H1 (cell line): ENCODE measurements around the gene BCAS3. TPM values are rescaled to one million over a fixed set of nuclear protein-coding genes. Genes with fewer than 3 reads are reported as not detected.

ENCODE experiments used
- CTCF ChIA-PET: fragments of 300-600 bp; sonication (Branson Sonifier 250); formaldehyde crosslinking; loops from one replicate; lab custom pipeline; 2021; ENCODE audit not compliant: partially characterized antibody; lab: Charles Lee
- POLR2A ChIA-PET: fragments of 300-600 bp; sonication (Branson Sonifier 250); formaldehyde crosslinking; loops from one replicate; lab custom pipeline; 2021; ENCODE audit warnings: inconsistent platforms; ENCODE audit not compliant: partially characterized antibody; lab: Charles Lee
- DNase-seq, 2 experiments: peaks; one replicate each; pipeline versions ENCODE4 v3.0.0 to v3.0.0-alpha.2; 2010 to 2022; ENCODE audit warnings: low spot score in 2 of 2, low read depth in 1 of 2, mixed read lengths in 1 of 2
- FAIRE-seq: peaks from 2 replicates; lab custom pipeline; 2011; peaks lifted over from hg19 to GRCh38; lab: Jason Lieb, UNC
- H2AFZ ChIP-seq: 2 replicates; pipeline ENCODE4 v1.8.1; 2012; ENCODE audit warnings: low read length, inconsistent platforms
- H2AK5ac ChIP-seq: 2 replicates; pipeline ENCODE4 v1.6.1; 2013; ENCODE audit warnings: low read depth, low read length
- H2BK120ac ChIP-seq: replicated peaks from 2 replicates; pipeline ENCODE3; 2013; ENCODE audit warnings: low read depth, low read length, inconsistent platforms
- H2BK12ac ChIP-seq: 2 replicates; pipeline ENCODE4 v1.6.1; 2013; ENCODE audit warnings: low read depth, low read length
- H2BK15ac ChIP-seq: 2 replicates; pipeline ENCODE4 v1.6.1; 2013; ENCODE audit warnings: low read length
- H2BK20ac ChIP-seq: 2 replicates; pipeline ENCODE4 v1.6.1; 2013; ENCODE audit warnings: low read length
- H2BK5ac ChIP-seq: 2 replicates; pipeline ENCODE4 v1.6.1; 2013; ENCODE audit warnings: low read depth, low read length
- H3K14ac ChIP-seq: 2 replicates; pipeline ENCODE4 v1.6.1; 2013; ENCODE audit warnings: inconsistent platforms; ENCODE audit not compliant: insufficient read length
- H3K18ac ChIP-seq: 2 replicates; pipeline ENCODE4 v1.6.1; 2013; ENCODE audit warnings: low read length; ENCODE audit errors: extremely low read depth
- H3K23ac ChIP-seq: 2 replicates; pipeline ENCODE4 v1.6.1; 2013; ENCODE audit warnings: inconsistent platforms; ENCODE audit not compliant: insufficient read length
- H3K23me2 ChIP-seq: 2 replicates; pipeline ENCODE4 v1.6.1; 2013; ENCODE audit warnings: low read depth, low read length
- H3K27ac ChIP-seq: 2 replicates; pipeline ENCODE4 v1.6.1; 2011; ENCODE audit warnings: low read depth, low read length, inconsistent platforms
- H3K27me3 ChIP-seq, 4 experiments: replicated peaks in 1 of 4; 1 replicate in 1 of 4; 2 replicates in 3 of 4; pipeline versions ENCODE4 v1.6.1 to v1.8.1; 2011 to 2013; ENCODE audit warnings: low read length in 3 of 4, mild to moderate bottlenecking in 3 of 4, inconsistent platforms in 2 of 4, mixed read lengths in 2 of 4, moderate library complexity in 1 of 4; ENCODE audit not compliant: control insufficient read depth in 3 of 4, insufficient read depth in 3 of 4; ENCODE audit errors: extremely low read depth in 1 of 4
- H3K36me3 ChIP-seq, 4 experiments: 2 replicates each; pipeline versions ENCODE4 v1.6.1 to v1.8.1; 2011 to 2013; ENCODE audit warnings: mild to moderate bottlenecking in 4 of 4, low read length in 3 of 4, moderate library complexity in 2 of 4, control low read depth in 1 of 4, inconsistent platforms in 1 of 4; ENCODE audit not compliant: insufficient read depth in 4 of 4, control insufficient read depth in 2 of 4
- H3K4ac ChIP-seq: replicated peaks from 2 replicates; pipeline ENCODE3; 2013; ENCODE audit warnings: low read length, low read depth, mixed read lengths, inconsistent platforms; ENCODE audit not compliant: insufficient read length
- H3K4me1 ChIP-seq, 4 experiments: replicated peaks in 1 of 4; 1 replicate in 1 of 4; 2 replicates in 3 of 4; pipeline versions ENCODE4 v1.6.1 to v1.8.1; 2011 to 2013; ENCODE audit warnings: low read length in 3 of 4, inconsistent platforms in 2 of 4, mixed read lengths in 1 of 4; ENCODE audit not compliant: insufficient read depth in 4 of 4, control insufficient read depth in 3 of 4
- H3K4me2 ChIP-seq, 2 experiments: 2 replicates each; pipeline versions ENCODE4 v1.6.1 to v1.8.1; 2011 to 2013; ENCODE audit warnings: low read depth in 2 of 2, low read length in 2 of 2, control low read depth in 1 of 2, inconsistent platforms in 1 of 2, mild to moderate bottlenecking in 1 of 2; ENCODE audit not compliant: insufficient read depth in 1 of 2
- H3K4me3 ChIP-seq, 4 experiments: fragments of 200-600, 300-600 bp in 1 of 4; sonication (generic), shearing (Covaris generic), sonication (Bioruptor Twin) in 1 of 4; 2 replicates each; pipeline versions ENCODE4 v1.5.1 to v1.8.1; 2011 to 2016; ENCODE audit warnings: low read length in 4 of 4, low read depth in 3 of 4, control low read depth in 2 of 4, inconsistent platforms in 2 of 4, mild to moderate bottlenecking in 2 of 4, mixed read lengths in 1 of 4, moderate library complexity in 1 of 4; ENCODE audit not compliant: insufficient read depth in 2 of 4; ENCODE audit errors: extremely low read depth in 1 of 4
- H3K56ac ChIP-seq: replicated peaks from 2 replicates; pipeline ENCODE3; 2013; ENCODE audit warnings: low read depth, mild to moderate bottlenecking, mixed read lengths, low read length, inconsistent platforms; ENCODE audit not compliant: insufficient read length
- H3K79me1 ChIP-seq: 2 replicates; pipeline ENCODE4 v1.6.1; 2013; ENCODE audit warnings: low read depth, low read length, control low read depth
- H3K79me2 ChIP-seq, 2 experiments: 2 replicates each; pipeline versions ENCODE4 v1.6.1 to v1.8.1; 2012 to 2013; ENCODE audit warnings: low read length in 2 of 2, mild to moderate bottlenecking in 2 of 2, inconsistent platforms in 1 of 2; ENCODE audit not compliant: insufficient read depth in 2 of 2, control insufficient read depth in 1 of 2
- H3K9ac ChIP-seq, 4 experiments: replicated peaks in 1 of 4; 1 replicate in 1 of 4; 2 replicates in 3 of 4; pipeline versions ENCODE4 v1.6.1 to v1.8.1; 2011 to 2013; ENCODE audit warnings: low read depth in 3 of 4, low read length in 3 of 4, control low read depth in 2 of 4, mild to moderate bottlenecking in 2 of 4, moderate library complexity in 2 of 4, inconsistent platforms in 1 of 4; ENCODE audit errors: extremely low read depth in 1 of 4
- H3K9me3 ChIP-seq, 2 experiments: 2 replicates each; pipeline versions ENCODE4 v1.6.1 to v1.8.1; 2012 to 2013; ENCODE audit warnings: mild to moderate bottlenecking in 2 of 2, moderate library complexity in 2 of 2, control low read depth in 1 of 2, inconsistent platforms in 1 of 2, low read depth in 1 of 2, low read length in 1 of 2, mixed read lengths in 1 of 2; ENCODE audit not compliant: insufficient read depth in 2 of 2
- H4K20me1 ChIP-seq, 2 experiments: replicated peaks in 1 of 2; 2 replicates each; pipeline versions ENCODE3 to v1.8.1; 2011 to 2013; ENCODE audit warnings: inconsistent platforms in 2 of 2, low read length in 2 of 2, mild to moderate bottlenecking in 1 of 2; ENCODE audit not compliant: insufficient read depth in 2 of 2, control insufficient read depth in 1 of 2
- H4K5ac ChIP-seq: 2 replicates; pipeline ENCODE4 v1.6.1; 2013; ENCODE audit warnings: low read length, low read depth, mixed read lengths, inconsistent platforms; ENCODE audit not compliant: insufficient read length
- H4K8ac ChIP-seq: 2 replicates; pipeline ENCODE4 v1.8.0; 2013; ENCODE audit warnings: mild to moderate bottlenecking, moderate library complexity, low read length, inconsistent platforms; ENCODE audit not compliant: insufficient read depth; ENCODE audit errors: extremely low read depth
- H4K91ac ChIP-seq: replicated peaks from 2 replicates; pipeline ENCODE3; 2013; ENCODE audit warnings: low read length, mixed read lengths, inconsistent platforms; ENCODE audit not compliant: insufficient read length
- HDAC2 ChIP-seq, 2 experiments: fragments of 300-600 bp in 1 of 2; sonication (generic) in 1 of 2; IDR thresholded peaks; 2 replicates each; pipeline ENCODE4 v1.6.1; 2011 to 2012; ENCODE audit warnings: low read depth in 2 of 2, low read length in 2 of 2, mild to moderate bottlenecking in 2 of 2, moderate library complexity in 2 of 2, borderline replicate concordance in 1 of 2, inconsistent platforms in 1 of 2
- PHF8 ChIP-seq: fragments of 200-600 bp; sonication (generic); conservative IDR thresholded peaks from 2 replicates; pipeline ENCODE4 v1.7.1; 2012; ENCODE audit warnings: low read depth, mild to moderate bottlenecking, inconsistent platforms, low read length, moderate library complexity
- SIX5 ChIP-seq: IDR thresholded peaks from 2 replicates; pipeline ENCODE4 v1.6.1; 2011; ENCODE audit warnings: mild to moderate bottlenecking, low read depth, low read length
- SP1 ChIP-seq: IDR thresholded peaks from 2 replicates; pipeline ENCODE4 v1.6.1; 2011; ENCODE audit warnings: low read depth, low read length
- TBP ChIP-seq: IDR thresholded peaks from 2 replicates; pipeline ENCODE4 v1.6.1; 2011; ENCODE audit warnings: low read depth, low read length, improper control_type of control experiment
- WGBS, 2 experiments: shearing (Covaris generic) in 1 of 2; methylation state at CpG; one replicate each; pipeline versions ENCODE4 v1.1.6 to v1.1.7; 2013 to 2015; ENCODE audit warnings: low lambda C conversion rate in 2 of 2, mixed read lengths in 2 of 2, inconsistent platforms in 1 of 2, low coverage in 1 of 2, missing lambda C conversion rate in 1 of 2; ENCODE audit not compliant: insufficient replicate concordance in 2 of 2, insufficient coverage in 1 of 2, insufficient read length in 1 of 2; ENCODE audit errors: extremely low coverage in 1 of 2, missing lambda C conversion rate in 1 of 2; 5-methylcytosine and 5-hydroxymethylcytosine counted together
- polyA plus RNA-seq, 7 experiments: library from polyadenylated mRNA; depleted of rRNA in 3 of 7; stranded (reverse) in 5 of 7; unstranded in 2 of 7; fragments of >200 nt in 5 of 7; fragments of 200-250 nt in 2 of 7; gene quantifications; 1 replicate in 5 of 7; 2 replicates in 1 of 7; 4 replicates in 1 of 7; pipeline versions ENCODE4 v1.2.1 to v1.2.3, GENCODE V29; 2011 to 2013; ENCODE audit warnings: missing spikeins in 2 of 7, mixed read lengths in 2 of 7
- total RNA-seq: library from RNA; stranded (reverse); fragmentation: NEBNext Ultra II Directional; extraction: Animal tissue kit (Norgen Biotek cat#: 25700); gene quantifications from 2 replicates; pipeline ENCODE4 v1.2.1, GENCODE V29; 2021

BCAS3 gene
- total and polyA plus RNA-seq, 2 of the 8 experiments (the other 6 are each of a cell fraction or from before 2014, with no cell fraction given), result 9.9 to 13.3 TPM

DNA sequence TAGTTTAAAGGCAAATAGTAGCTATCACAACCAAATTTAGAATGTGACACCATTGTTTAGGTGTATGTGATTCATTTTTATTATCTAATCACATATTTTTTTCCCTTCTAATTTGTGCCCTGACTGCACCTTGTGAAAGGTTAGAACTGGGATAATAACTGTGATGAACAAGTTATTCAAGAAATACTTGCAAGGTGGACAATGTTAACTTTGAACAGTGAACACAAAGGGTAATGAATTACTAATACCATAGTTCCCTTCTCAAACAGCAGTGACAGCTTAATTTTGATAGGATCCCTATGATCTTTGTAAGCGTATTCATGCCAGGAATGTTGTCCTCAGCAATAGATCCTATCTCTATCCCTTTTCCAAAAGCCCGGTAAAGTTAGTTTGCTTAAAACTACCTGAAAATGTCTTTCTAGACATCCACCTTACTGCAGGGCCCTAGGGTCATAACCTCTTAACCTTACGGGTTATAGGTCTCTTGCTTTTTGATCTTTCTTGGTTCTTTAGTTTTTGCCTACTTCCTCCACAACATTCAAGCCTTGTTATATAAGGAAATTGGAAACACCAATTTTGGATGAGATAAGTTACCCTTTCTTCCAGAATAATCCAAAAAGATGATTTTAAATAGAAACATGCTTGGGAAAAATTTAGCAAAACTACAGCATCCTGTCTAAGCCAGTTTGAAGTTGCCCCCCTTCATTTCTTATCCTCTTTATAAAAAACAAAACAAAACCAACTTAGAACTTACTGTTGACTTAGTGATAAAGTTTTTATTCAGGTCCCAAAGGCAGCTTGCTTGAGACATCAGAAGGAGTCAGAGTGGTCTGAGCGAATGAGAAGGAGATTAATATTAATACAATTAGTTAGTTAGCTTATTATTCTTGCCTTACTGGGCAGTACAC lies 522.0 kb downstream of the BCAS3 start:
- Histone ChIP-seq H3K18ac (no peak overlapping the region), H3K9me3 (no peaks in the 10 kb centered on the region), H4K20me1 (no peaks in the 10 kb centered on the region), H3K23me2 (no peaks in the 10 kb centered on the region), H4K91ac (no peak overlapping the region), H3K36me3 (no peaks in the 10 kb centered on the region), H3K79me1 (no peaks in the 10 kb centered on the region; the same call in 1 of the 2 replicates), H2BK15ac (no peak overlapping the region), H3K4ac (no peak overlapping the region), H2BK12ac (no peak overlapping the region), H2AK5ac (no peak overlapping the region), H2BK5ac (no peak overlapping the region)
- CTCF ChIA-PET, result interaction anchor here (0.6 to 1.0 kb wide), 3 partner anchors 95 to 1114 kb away, joined by 3 read pairs; no protein-coding TSS in a partner anchor
- FAIRE-seq (no peak), DNase-seq (no peak)
- WGBS, 2 experiments, result 90% methylated on average over 4 of the region's 4 CpGs; no CpG with 5 or more reads in 1 of the 2 experiments
- TF ChIP-seq PHF8, result no peak
- TF ChIP-seq SP1, result no peak
- TF ChIP-seq TBP, result no peak
- no peak for TF ChIP-seq SIX5
- TF ChIP-seq HDAC2 (IDR thresholded peaks at IDR 0.05; ENCODE audit: borderline replicate concordance in 1 of 2, low read depth in 2 of 2, low read length in 2 of 2), result no peak
- TF ChIP-seq, all 59 proteins: peak for 0
- no peak overlapping the region for H4K8ac ChIP-seq
- no peaks in the 10 kb centered on the region for H3K27me3 ChIP-seq
- H3K27ac ChIP-seq, result no peak overlapping the region
- no peak overlapping the region for H3K14ac ChIP-seq
- H3K23ac ChIP-seq, result no peak overlapping the region
- no peak overlapping the region for H3K4me3 ChIP-seq
- H3K4me1 ChIP-seq, result peaks cover 0 to 4% (median 2%) of the 10 kb centered on the region in 4 experiments; a peak in 5 of 7 replicates
- H2AFZ ChIP-seq, result no peak overlapping the region
- H3K79me2 ChIP-seq, result no peaks in the 10 kb centered on the region
- H3K56ac ChIP-seq, result no peak overlapping the region
- H2BK20ac ChIP-seq, result no peak overlapping the region
- no peak overlapping the region for H3K4me2 ChIP-seq
- H2BK120ac ChIP-seq, result no peak overlapping the region
- H4K5ac ChIP-seq, result no peak overlapping the region
- no peak overlapping the region for H3K9ac ChIP-seq
- POLR2A ChIA-PET, result interaction anchor here (1.1 kb wide), 1 partner anchor 15 kb away, joined by 3 read pairs; no protein-coding TSS in a partner anchor
